Measurements from ENCODE around the gene TEX2. TPM values are rescaled to one million over a fixed set of nuclear protein-coding genes. Genes with fewer than 3 reads are reported as not detected.

Gene TEX2
- total and polyA plus RNA-seq, 2 of the 13 experiments (the other 11 are each of a cell fraction or from before 2014, with no cell fraction given), result 21.4 to 37.7 TPM

- TF ChIP-seq ZBTB33 (CRISPR knock-in tag; IDR thresholded peaks at IDR 0.05) (peak; percentile 92), PAWR (CRISPR knock-in tag; IDR thresholded peaks at IDR 0.05; ENCODE audit: borderline replicate concordance) (no peak; the same call in 1 of the 2 replicates), ZKSCAN1 (IDR thresholded peaks at IDR 0.05; ENCODE audit: low read length) (no peak), ATF2 (CRISPR knock-in tag; IDR thresholded peaks at IDR 0.05) (peak; percentile 97), ZNF512B (CRISPR knock-in tag; IDR thresholded peaks at IDR 0.05; ENCODE audit: borderline replicate concordance) (peak; percentile 91; the same call in 1 of the 2 replicates), REL (CRISPR knock-in tag; conservative IDR thresholded peaks at IDR 0.05) (no peak), SNRNP70 (IDR thresholded peaks at IDR 0.05; ENCODE audit: low read depth, low read length) (no peak), TCF12 (IDR thresholded peaks at IDR 0.05) (no peak), TCF12 (CRISPR knock-in tag; IDR thresholded peaks at IDR 0.05) (no peak), ZNF382 (CRISPR knock-in tag; IDR thresholded peaks at IDR 0.05; ENCODE audit: borderline replicate concordance) (no peak), JUNB (CRISPR knock-in tag; IDR thresholded peaks at IDR 0.05; ENCODE audit: borderline replicate concordance) (no peak), ZFP1 (CRISPR knock-in tag; IDR thresholded peaks at IDR 0.05) (peak; percentile 97), MTERF4 (CRISPR knock-in tag; IDR thresholded peaks at IDR 0.05) (no peak), ZNF343 (CRISPR knock-in tag; IDR thresholded peaks at IDR 0.05) (peak; percentile 61; the same call in 1 of the 2 replicates), NFIB (CRISPR knock-in tag; IDR thresholded peaks at IDR 0.05; ENCODE audit: borderline replicate concordance) (no peak), ZNF230 (CRISPR knock-in tag; IDR thresholded peaks at IDR 0.05) (peak; percentile 69; the same call in 1 of the 2 replicates), CHD4 (IDR thresholded peaks at IDR 0.05; ENCODE audit: borderline replicate concordance, low read length) (no peak), ATM (IDR thresholded peaks at IDR 0.05; ENCODE audit: borderline replicate concordance) (no peak; the same call in 1 of the 2 replicates), RORA (CRISPR knock-in tag; IDR thresholded peaks at IDR 0.05) (no peak), TOPORS (CRISPR knock-in tag; IDR thresholded peaks at IDR 0.05) (peak; percentile 82), MED13 (CRISPR knock-in tag; IDR thresholded peaks at IDR 0.05) (peak; percentile 89), SMARCC2 (IDR thresholded peaks at IDR 0.05) (no peak), SP2 (CRISPR knock-in tag; IDR thresholded peaks at IDR 0.05) (no peak)
Observed at GRCh38 chr17:64150237-64151015, 112.6 kb downstream of the TEX2 start (continued).

Measured in HepG2 (cell line).